ENCODE measurements around the gene LZTR1.
"Not testable (repeated sequence)": the region's sequence is repeated elsewhere in the genome, so short reads cannot be mapped to it uniquely, and the experiment has no call there.

The LZTR1 gene

GRCh38 chr22:20996598-20997535, 14.8 kb downstream of the LZTR1 start:
- no peak for DNase-seq (ENCODE audit: low spot score)

GRCh38 chr22:20997536-20998257, 15.6 kb downstream of the LZTR1 start:
- DNase-seq (ENCODE audit: low spot score), result no peak

GRCh38 chr22:20998411-20999336, 16.6 kb downstream of the LZTR1 start:
- no peak for DNase-seq (ENCODE audit: low spot score)

- no peak for DNase-seq (ENCODE audit: low spot score)
Observed at GRCh38 chr22:20999350-21000206, 17.5 kb downstream of the LZTR1 start.

GRCh38 chr22:21000207-21000986, 18.3 kb downstream of the LZTR1 start:
- DNase-seq (ENCODE audit: low spot score), result no peak

GRCh38 chr22:21000987-21001600, 19.0 kb downstream of the LZTR1 start:
- no peak for DNase-seq (ENCODE audit: low spot score)

- peak; percentile 96 for DNase-seq (ENCODE audit: low spot score)
Observed at GRCh38 chr22:21001601-21002325, 19.7 kb downstream of the LZTR1 start, which contains the start of gene THAP7. Gene THAP7 (minus strand): TSS chr22:21002118. CDS start chr22:21001911, 207 bp downstream.

GRCh38 chr22:21003782-21004181, 21.7 kb downstream of the LZTR1 start:
- no peak for DNase-seq (ENCODE audit: low spot score)

GRCh38 chr22:21009208-21009607, 27.1 kb downstream of the LZTR1 start:
- DNase-seq (ENCODE audit: low spot score), result not testable (repeated sequence)

- DNase-seq (ENCODE audit: low spot score), result no peak
Observed at GRCh38 chr22:21009638-21010425, 27.7 kb downstream of the LZTR1 start.

- no peak for DNase-seq (ENCODE audit: low spot score)
Observed at GRCh38 chr22:21010426-21011113, 28.5 kb downstream of the LZTR1 start.

- no peak for DNase-seq (ENCODE audit: low spot score)
Observed at GRCh38 chr22:21012446-21013407, 30.6 kb downstream of the LZTR1 start.

GRCh38 chr22:21013657-21014201, 31.6 kb downstream of the LZTR1 start:
- no peak for DNase-seq (ENCODE audit: low spot score)

GRCh38 chr22:21014202-21014725, 32.2 kb downstream of the LZTR1 start:
- peak; percentile 90 for DNase-seq (ENCODE audit: low spot score)

- DNase-seq (ENCODE audit: low spot score), result no peak
Observed at GRCh38 chr22:21014726-21015465, 32.8 kb downstream of the LZTR1 start, which contains the start of gene P2RX6. Gene P2RX6 (plus strand): TSS chr22:21015165. CDS start chr22:21015175, 10 bp downstream.
